K562 (cell line): ENCODE measurements around the gene INSR. TPM values are rescaled to one million over a fixed set of nuclear protein-coding genes. Genes with fewer than 3 reads are reported as not detected.

Experiments used
- ATAC-seq: fragments of 200-7000 bp; cut with Tn5 transposase; 3 replicates; pipeline ENCODE4 v1.9.1; 2020; ENCODE audit warnings: moderate library complexity
- BruUV-seq: library from RNA; stranded (reverse); fragments of 400-500 nt; replicated peaks from 2 replicates; lab custom pipeline; 2021; lab: Mats Ljungman, UMichigan
- CTCF ChIA-PET: fragments of 300-600 bp; formaldehyde crosslinking; extraction: SDS; loops from one replicate; lab custom pipeline; 2021; ENCODE audit warnings: low intra/inter-chr PET ratio; lab: Yijun Ruan, JAX
- POLR2A ChIA-PET: fragments of 300-600, 350-650 bp; sonication (Branson Sonifier 250); formaldehyde crosslinking; extraction: SDS; loops from one replicate; lab custom pipeline; 2021; ENCODE audit warnings: antibody characterized with exemption, inconsistent platforms; lab: Yijun Ruan, JAX
- DNase-seq, 4 experiments: peaks; one replicate each; pipeline versions ENCODE4 v3.0.0 to v3.0.0-alpha.2; 2011 to 2018; ENCODE audit warnings: low spot score in 3 of 4, mixed read lengths in 3 of 4; ENCODE audit errors: extremely low read depth in 1 of 4
- FAIRE-seq: peaks from 2 replicates; lab custom pipeline; 2011; peaks lifted over from hg19 to GRCh38; lab: Jason Lieb, UNC
- H2AFZ ChIP-seq: 2 replicates; pipeline ENCODE4 v1.6.0; 2011; ENCODE audit warnings: low read depth, low read length, control low read depth, inconsistent platforms
- H3K27ac ChIP-seq: fragments of 200-600 bp; 3 replicates; pipeline ENCODE4 v1.8.0; 2011; ENCODE audit warnings: low read depth, mild to moderate bottlenecking, control low read depth, inconsistent platforms, low read length, moderate library complexity, mixed read lengths; ENCODE audit errors: extremely low read depth
- H3K27me3 ChIP-seq, 2 experiments: fragments of 300-600 bp in 1 of 2; 2 replicates in 1 of 2; 3 replicates in 1 of 2; pipeline versions ENCODE4 v1.6.0 to v1.8.0; 2011; ENCODE audit warnings: inconsistent platforms in 2 of 2, low read length in 2 of 2, mild to moderate bottlenecking in 1 of 2, mixed read lengths in 1 of 2, moderate library complexity in 1 of 2; ENCODE audit not compliant: control insufficient read depth in 2 of 2, insufficient read depth in 2 of 2
- H3K36me3 ChIP-seq: fragments of 300-600 bp; 3 replicates; pipeline ENCODE4 v1.8.0; 2011; ENCODE audit warnings: mild to moderate bottlenecking, low read length, inconsistent platforms; ENCODE audit not compliant: control insufficient read depth, insufficient read depth
- H3K4me1 ChIP-seq, 2 experiments: fragments of 200-600 bp in 1 of 2; replicated peaks in 1 of 2; 2 replicates in 1 of 2; 3 replicates in 1 of 2; pipeline versions ENCODE4 v1.5.1 to v1.8.0; 2011; ENCODE audit warnings: inconsistent platforms in 2 of 2, low read length in 2 of 2, mild to moderate bottlenecking in 1 of 2, mixed read lengths in 1 of 2, moderate library complexity in 1 of 2; ENCODE audit not compliant: control insufficient read depth in 2 of 2, insufficient read depth in 2 of 2
- H3K4me2 ChIP-seq: 2 replicates; pipeline ENCODE4 v1.6.1; 2011; ENCODE audit warnings: low read length, control low read depth, inconsistent platforms, mixed read lengths; ENCODE audit not compliant: insufficient read depth
- H3K4me3 ChIP-seq: fragments of 200-600 bp; sonication (generic), shearing (Covaris generic); 2 replicates; pipeline ENCODE4 v1.5.1; 2016; ENCODE audit warnings: control low read depth, inconsistent platforms
- H3K79me2 ChIP-seq: fragments of 200-600 bp; 3 replicates; pipeline ENCODE4 v1.8.0; 2011; ENCODE audit warnings: low read length, inconsistent platforms; ENCODE audit not compliant: control insufficient read depth, insufficient read depth
- H3K9ac ChIP-seq, 2 experiments: 2 replicates each; pipeline versions ENCODE4 v1.6.0 to v1.6.1; 2011; ENCODE audit warnings: low read depth in 2 of 2, low read length in 2 of 2, control low read depth in 1 of 2, inconsistent platforms in 1 of 2, mild to moderate bottlenecking in 1 of 2, mixed read lengths in 1 of 2; ENCODE audit not compliant: insufficient read depth in 1 of 2
- H3K9me1 ChIP-seq: one replicate; pipeline ENCODE4 v1.6.0; 2011; ENCODE audit warnings: inconsistent platforms, mild to moderate bottlenecking, low read length, moderate library complexity; ENCODE audit not compliant: control insufficient read depth, insufficient read depth
- H3K9me3 ChIP-seq: replicated peaks from 2 replicates; pipeline ENCODE4 v1.5.1; 2011; ENCODE audit warnings: low read depth, low read length, inconsistent platforms; ENCODE audit not compliant: control insufficient read depth, insufficient read depth
- H4K20me1 ChIP-seq: replicated peaks from 2 replicates; pipeline ENCODE4 v1.6.1; 2011; ENCODE audit warnings: low read length, inconsistent platforms, mixed read lengths; ENCODE audit not compliant: control insufficient read depth, insufficient read depth
- AFF4 ChIP-seq: sonication (generic); formaldehyde crosslinking; IDR thresholded peaks from 2 replicates; pipeline ENCODE4 v1.8.0; 2023; ENCODE audit warnings: mild to moderate bottlenecking, missing genetic modification reagents
- CCNT2 ChIP-seq: IDR thresholded peaks from 2 replicates; pipeline ENCODE4 v1.6.1; 2011; ENCODE audit warnings: borderline replicate concordance, low read depth, mild to moderate bottlenecking, moderate library complexity, mixed read lengths, low read length; ENCODE audit not compliant: insufficient read length; ENCODE audit errors: extremely low read depth
- CTCFL ChIP-seq: IDR thresholded peaks from 2 replicates; pipeline ENCODE4 v1.6.1; 2011; ENCODE audit warnings: borderline replicate concordance, low read depth, mild to moderate bottlenecking, moderate library complexity, low read length; ENCODE audit not compliant: insufficient read depth, poor library complexity, severe bottlenecking
- FOSL1 ChIP-seq: fragments of 200-800 bp; sonication (Bioruptor generic); conservative IDR thresholded peaks from 2 replicates; pipeline ENCODE4 v1.6.1; 2016; ENCODE audit warnings: missing genetic modification characterization, missing compliant biosample characterization
- GATAD2A ChIP-seq: fragments of 450-650 bp; IDR thresholded peaks from 2 replicates; pipeline ENCODE4 v1.6.1; 2017
- MEF2A ChIP-seq: IDR thresholded peaks from 2 replicates; pipeline ENCODE4 v1.6.1; 2011; ENCODE audit warnings: low read depth, mild to moderate bottlenecking, low read length, moderate library complexity; ENCODE audit not compliant: control insufficient read depth
- NONO ChIP-seq, 2 experiments: fragments of 200-400 bp in 1 of 2; fragments of 450-650 bp in 1 of 2; formaldehyde crosslinking in 1 of 2; IDR thresholded peaks; 2 replicates each; pipeline ENCODE4 v1.6.1; 2017; ENCODE audit warnings: low read depth in 2 of 2, mild to moderate bottlenecking in 2 of 2, moderate library complexity in 2 of 2, low read length in 1 of 2
- RB1 ChIP-seq: fragments of 450-650 bp; IDR thresholded peaks from 2 replicates; pipeline ENCODE4 v1.6.1; 2017; ENCODE audit warnings: low read depth, mild to moderate bottlenecking
- RBM39 ChIP-seq: fragments of 200-400 bp; formaldehyde crosslinking; optimal IDR thresholded peaks from 2 replicates; pipeline ENCODE3; 2018; ENCODE audit warnings: low read depth, low read length
- TAF15 ChIP-seq: fragments of 200-400 bp; formaldehyde crosslinking; IDR thresholded peaks from 2 replicates; pipeline ENCODE4 v1.6.1; 2017; ENCODE audit warnings: mild to moderate bottlenecking, low read depth, low read length, moderate library complexity
- ZC3H4 ChIP-seq: sonication (generic); formaldehyde crosslinking; IDR thresholded peaks from 2 replicates; pipeline ENCODE4 v1.9.0; 2021; ENCODE audit warnings: missing genetic modification reagents, borderline replicate concordance
- ZNF668 ChIP-seq: fragments of 250-450 bp; sonication (Bioruptor Pico); IDR thresholded peaks from 2 replicates; pipeline ENCODE4 v1.8.0; 2022; ENCODE audit warnings: mild to moderate bottlenecking, inconsistent platforms
- WGBS: fragments of 100-300 bp; shearing (Covaris generic); methylation state at CpG from one replicate; pipeline ENCODE4 v1.1.6; 2016; ENCODE audit warnings: low coverage, mixed read lengths; ENCODE audit not compliant: insufficient coverage; ENCODE audit errors: missing lambda C conversion rate; 5-methylcytosine and 5-hydroxymethylcytosine counted together
- in situ Hi-C: fragments of 300-500 bp; cut with MboI; formaldehyde crosslinking; loops from 4 replicates; pipeline ENCODE4 v1.15.0; 2018; ENCODE audit warnings: inconsistent platforms, mixed read lengths
- intact Hi-C: fragments of 100-400 bp; cut with micrococcal nuclease; formaldehyde crosslinking; loops from 2 replicates; pipeline ENCODE4 v1.14.2; 2022
- polyA plus RNA-seq, 8 experiments: library from polyadenylated mRNA; depleted of rRNA in 4 of 8; stranded (reverse) in 5 of 8; unstranded in 3 of 8; fragments of >200 nt; fragmentation: Nextera tagmentation in 2 of 8; fragmentation: Illumina TruSeq in 1 of 8; extraction: Ambion mirVana in 2 of 8; extraction: Trizol in 1 of 8; gene quantifications; 2 replicates each; pipeline versions ENCODE4 v1.2.1 to v1.2.3, GENCODE V29; 2011 to 2014; ENCODE audit warnings: inconsistent platforms in 1 of 8, missing spikeins in 1 of 8
- total RNA-seq, 7 experiments: library from RNA; depleted of rRNA in 6 of 7; stranded (reverse); fragments of >200 nt in 6 of 7; fragmentation: Illumina TruSeq in 2 of 7; extraction: Trizol in 2 of 7; gene quantifications; 2 replicates each; pipeline versions ENCODE4 v1.2.1 to v1.2.3, GENCODE V29; 2011 to 2021; ENCODE audit warnings: low replicate concordance in 1 of 7

INSR gene
- total and polyA plus RNA-seq, 9 of the 15 experiments (the other 6 are each of a cell fraction or from before 2014, with no cell fraction given), result 0.04 to 0.88 (median 0.41) TPM

- Histone ChIP-seq H4K20me1 (0 out of 2 replicates have a peak, but pooled peaks cover 4% of the 10 kb centered on the region), H3K9me3 (no peaks in the 10 kb centered on the region), H2AFZ (peak overlapping the region; percentile 98), H3K9me1 (peaks cover 4% of the 10 kb centered on the region), H3K4me3 (peak overlapping the region; percentile 40), H3K27me3 (peaks cover under 1 to 12% of the 10 kb centered on the region in 2 experiments; a peak in 4 of 5 replicates), H3K79me2 (no peaks in the 10 kb centered on the region), H3K36me3 (no peaks in the 10 kb centered on the region), H3K4me1 (peaks cover 2 to 19% of the 10 kb centered on the region in 2 experiments; a peak in 4 of 5 replicates), H3K9ac (peak overlapping the region; percentile 33 to 85; a peak in 3 of 4 replicates), H3K27ac (peak overlapping the region; percentile 52; the same call in 2 of the 3 replicates), H3K4me2 (peak overlapping the region; percentile 93)
- DNase-seq (peak; percentile 90 to 98 (median 97)), FAIRE-seq (peak; percentile 55), ATAC-seq (peak; percentile 98)
- ChIA-PET POLR2A (no interaction called here), CTCF (interaction anchor here (0.5 kb wide), 1 partner anchor 43 kb away, joined by 3 read pairs; no protein-coding TSS in a partner anchor)
- in situ Hi-C loops, result no loop called here
- BruUV-seq, result no TSS peak
- under 1% methylated on average over 35 of the region's 72 CpGs for WGBS
- intact Hi-C loops, result loop anchor here (2.0 kb wide), 1 partner anchor 97 kb away; the partner anchor contains the start of gene INSR
- no peak for TF ChIP-seq ZC3H4 (CRISPR knock-in tag)
- no peak for TF ChIP-seq FOSL1 (tag)
- TF ChIP-seq TAF15, result no peak
- 0 out of 4 replicates have a peak, but pooled peaks of 1 of the 2 experiments have one; percentile 56 for TF ChIP-seq NONO (IDR thresholded peaks at IDR 0.05; ENCODE audit: low read depth in 2 of 2, low read length in 1 of 2)
- TF ChIP-seq ZNF668, result no peak
- TF ChIP-seq MEF2A, result 0 out of 2 replicates have a peak, but pooled peaks have one; percentile 11
- peak; percentile 89; the same call in 1 of the 2 replicates for TF ChIP-seq RB1
- no peak for TF ChIP-seq RBM39
- no peak for TF ChIP-seq CTCFL
- peak; percentile 91 for TF ChIP-seq GATAD2A
- no peak for TF ChIP-seq AFF4 (CRISPR knock-in tag)
- peak; percentile 77 for TF ChIP-seq CCNT2
These were observed 96.2 kb downstream of the INSR start for GRCh38 chr19:7197760-7198696.
